GM06990 (cell line): ENCODE measurements around the gene ZNRF4.

Experiments
- DNase-seq: peaks from one replicate; pipeline ENCODE4 v3.0.0-alpha.2; 2011; ENCODE audit not compliant: insufficient read length; ENCODE audit errors: extremely low read depth
- H3K27me3 ChIP-seq: replicated peaks from 2 replicates; pipeline ENCODE4 v1.6.0; 2011; ENCODE audit warnings: low read length; ENCODE audit not compliant: control insufficient read depth, insufficient read depth
- H3K36me3 ChIP-seq: 2 replicates; pipeline ENCODE4 v1.5.1; 2011; ENCODE audit warnings: low read length; ENCODE audit not compliant: control insufficient read depth, insufficient read depth
- H3K4me3 ChIP-seq: replicated peaks from 2 replicates; pipeline ENCODE4 v1.5.1; 2011; ENCODE audit warnings: low read depth, mild to moderate bottlenecking, control low read depth, low read length
- TF ChIP-seq, protein P1 (sequence below): IDR thresholded peaks from 2 replicates; pipeline ENCODE4 v1.5.1; 2011; ENCODE audit warnings: low read length, control low read depth, mild to moderate bottlenecking, inconsistent platforms; ENCODE audit not compliant: insufficient read depth, poor library complexity, severe bottlenecking

The ZNRF4 gene

DNA sequence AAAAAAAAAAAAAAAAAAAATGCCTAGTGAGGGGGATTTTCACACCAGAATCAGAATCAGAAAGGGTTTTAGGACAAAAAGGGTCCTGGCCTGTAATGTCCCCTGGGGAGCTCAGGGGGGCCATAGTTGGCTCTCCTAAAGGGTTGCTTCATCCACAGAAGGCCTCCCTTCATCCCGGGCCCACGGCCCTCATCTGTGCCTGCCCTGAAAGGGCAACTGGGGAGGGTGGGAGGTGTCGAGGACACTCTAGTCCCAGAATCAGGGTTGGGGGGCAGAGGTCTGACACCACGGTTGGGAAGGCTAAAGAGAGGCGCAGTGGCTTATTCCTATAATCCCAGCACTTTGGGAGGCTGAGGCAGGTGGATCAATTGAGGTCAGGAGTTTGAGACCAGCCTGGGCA, 22.5 kb upstream of the ZNRF4 start:
- no peaks in the 10 kb centered on the region for H3K27me3 ChIP-seq
- TF ChIP-seq, protein P1, sequence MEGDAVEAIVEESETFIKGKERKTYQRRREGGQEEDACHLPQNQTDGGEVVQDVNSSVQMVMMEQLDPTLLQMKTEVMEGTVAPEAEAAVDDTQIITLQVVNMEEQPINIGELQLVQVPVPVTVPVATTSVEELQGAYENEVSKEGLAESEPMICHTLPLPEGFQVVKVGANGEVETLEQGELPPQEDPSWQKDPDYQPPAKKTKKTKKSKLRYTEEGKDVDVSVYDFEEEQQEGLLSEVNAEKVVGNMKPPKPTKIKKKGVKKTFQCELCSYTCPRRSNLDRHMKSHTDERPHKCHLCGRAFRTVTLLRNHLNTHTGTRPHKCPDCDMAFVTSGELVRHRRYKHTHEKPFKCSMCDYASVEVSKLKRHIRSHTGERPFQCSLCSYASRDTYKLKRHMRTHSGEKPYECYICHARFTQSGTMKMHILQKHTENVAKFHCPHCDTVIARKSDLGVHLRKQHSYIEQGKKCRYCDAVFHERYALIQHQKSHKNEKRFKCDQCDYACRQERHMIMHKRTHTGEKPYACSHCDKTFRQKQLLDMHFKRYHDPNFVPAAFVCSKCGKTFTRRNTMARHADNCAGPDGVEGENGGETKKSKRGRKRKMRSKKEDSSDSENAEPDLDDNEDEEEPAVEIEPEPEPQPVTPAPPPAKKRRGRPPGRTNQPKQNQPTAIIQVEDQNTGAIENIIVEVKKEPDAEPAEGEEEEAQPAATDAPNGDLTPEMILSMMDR, result no peak
- DNase-seq, result no peak
- no peak overlapping the region for H3K4me3 ChIP-seq
- no peaks in the 10 kb centered on the region for H3K36me3 ChIP-seq

DNA sequence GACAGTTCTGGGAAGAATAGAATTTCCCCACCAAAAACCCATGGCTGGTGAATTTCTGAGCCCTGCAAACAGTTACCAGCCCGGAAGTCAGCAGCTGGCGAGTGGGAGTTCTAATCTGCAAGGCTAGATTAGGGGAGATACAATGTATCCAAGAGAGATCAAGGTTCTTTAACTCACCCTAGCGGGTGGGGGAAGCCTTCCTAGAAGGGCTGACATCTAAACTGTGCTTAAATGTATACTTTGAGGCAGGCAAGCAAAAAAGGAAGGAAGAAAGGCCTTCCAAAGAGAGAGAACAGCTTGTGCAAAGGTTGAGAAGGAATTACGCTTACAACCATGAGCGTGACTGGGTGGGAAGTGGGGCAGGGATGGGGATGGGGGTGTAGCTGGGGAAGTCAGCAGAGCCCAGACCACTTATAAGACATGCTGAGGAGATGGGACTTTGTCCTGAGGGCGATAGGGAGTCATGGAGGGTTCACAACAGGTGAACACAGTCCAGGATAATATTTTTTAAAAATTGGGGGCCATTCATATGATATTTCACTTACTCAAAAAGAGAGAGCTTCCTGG, 20.8 kb upstream of the ZNRF4 start:
- no peaks in the 10 kb centered on the region for H3K36me3 ChIP-seq
- H3K27me3 ChIP-seq, result no peaks in the 10 kb centered on the region
- DNase-seq, result no peak
- no peak overlapping the region for H3K4me3 ChIP-seq
- TF ChIP-seq, protein P1, result no peak

DNA sequence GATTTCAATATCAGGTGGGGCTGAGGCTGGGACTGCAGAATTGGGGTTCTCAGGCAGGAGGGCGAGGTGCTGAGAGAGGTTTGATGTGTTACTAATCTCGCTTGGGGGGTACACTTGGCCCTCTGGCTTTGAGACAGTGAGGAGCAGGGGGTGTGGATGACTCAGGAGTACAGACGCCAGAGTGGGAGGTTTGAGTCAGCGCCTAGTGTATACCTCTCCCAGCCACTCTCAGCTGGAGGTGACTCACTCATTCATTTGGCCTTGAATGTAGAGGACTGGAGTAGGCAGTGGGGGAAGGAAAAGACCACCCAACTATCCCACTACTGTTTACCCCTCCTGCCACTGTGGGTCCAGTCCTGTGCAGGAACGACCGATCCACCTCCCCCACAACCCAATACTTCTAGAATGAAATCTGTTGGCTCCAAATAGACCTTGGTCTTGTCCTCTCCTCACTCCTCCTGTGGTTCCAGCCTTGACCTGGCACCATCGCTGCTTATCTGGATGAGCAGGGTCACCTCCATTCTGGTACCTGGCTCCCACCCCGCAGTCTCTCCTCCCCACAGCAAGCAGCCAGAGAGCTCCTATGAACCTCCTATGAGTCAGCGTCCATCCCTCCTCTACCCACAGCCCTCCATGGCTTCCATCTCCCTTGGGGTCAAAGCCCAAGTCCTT, 20.1 kb upstream of the ZNRF4 start:
- no peak for DNase-seq
- Histone ChIP-seq H3K27me3 (no peaks in the 10 kb centered on the region), H3K36me3 (no peaks in the 10 kb centered on the region), H3K4me3 (no peak overlapping the region)
- TF ChIP-seq, protein P1, result no peak

DNA sequence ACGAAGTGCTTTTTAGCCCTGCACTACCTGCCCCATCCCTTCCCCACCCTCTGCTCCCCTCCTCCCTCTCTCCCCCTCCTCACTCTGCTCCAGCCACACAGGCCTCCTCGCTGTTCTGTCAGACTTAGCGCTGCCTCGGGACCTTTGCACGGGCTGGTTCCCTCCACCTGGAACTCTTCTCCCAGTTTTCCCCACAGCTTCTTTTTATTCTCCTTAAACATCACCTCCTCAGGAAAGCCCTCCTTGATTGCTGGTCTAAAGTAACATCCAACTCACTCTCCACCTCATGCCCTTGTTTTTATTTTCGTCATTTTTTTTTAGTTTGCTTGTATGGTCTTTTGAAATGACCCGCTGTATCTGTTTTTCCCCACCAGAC, 19.6 kb upstream of the ZNRF4 start:
- Histone ChIP-seq H3K4me3 (no peak overlapping the region), H3K36me3 (no peaks in the 10 kb centered on the region), H3K27me3 (no peaks in the 10 kb centered on the region)
- no peak for DNase-seq
- TF ChIP-seq, protein P1, result no peak

DNA sequence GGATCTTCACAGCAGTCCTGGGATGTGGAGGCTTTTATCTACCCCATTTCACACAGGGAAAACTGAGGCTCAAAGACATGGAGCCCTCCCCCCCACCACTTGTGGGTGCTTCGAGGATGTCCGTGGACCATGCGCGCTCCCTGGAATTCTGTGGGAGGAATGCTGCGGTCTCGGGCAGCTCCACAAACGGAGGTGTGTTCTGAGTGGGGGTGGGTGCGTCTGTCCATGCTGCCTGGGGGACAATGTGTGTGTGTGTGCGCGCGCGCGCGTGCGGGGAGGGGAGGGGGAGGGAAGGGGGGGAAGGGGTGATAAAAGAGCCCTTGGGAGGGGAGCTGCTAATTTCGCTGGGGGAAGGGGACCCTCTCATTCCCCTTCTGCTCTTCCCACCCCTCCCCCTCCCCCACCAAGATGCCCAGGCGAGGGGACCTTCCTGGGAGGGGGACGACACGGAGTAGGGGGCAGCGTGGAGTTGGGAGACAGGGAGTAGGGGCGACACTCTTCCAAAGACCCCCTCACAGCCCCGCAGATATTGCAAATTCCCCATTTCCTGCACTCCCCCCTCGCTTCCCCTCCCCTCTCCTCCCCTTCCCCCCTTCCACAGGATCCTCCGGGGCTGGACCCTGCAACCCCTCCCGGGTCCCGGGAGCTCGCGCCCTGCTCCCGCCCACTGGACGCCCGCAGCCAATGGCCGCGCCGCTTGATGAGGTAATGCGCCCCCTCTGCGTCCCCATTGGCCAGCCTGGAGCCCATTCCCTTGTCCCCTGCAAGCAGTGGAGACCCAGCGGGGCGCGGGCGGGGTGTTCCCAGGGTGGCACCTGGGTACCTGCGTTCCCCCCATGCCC, 18.9 kb upstream of the ZNRF4 start:
- Histone ChIP-seq H3K36me3 (no peaks in the 10 kb centered on the region), H3K4me3 (no peak overlapping the region), H3K27me3 (no peaks in the 10 kb centered on the region)
- peak; percentile 21 for DNase-seq
- TF ChIP-seq, protein P1, result no peak
